RWPE1 (cell line): ENCODE data around the gene BTN3A1.
"Not testable (repeated sequence)": the region's sequence is repeated elsewhere in the genome, so short reads cannot be mapped to it uniquely, and the experiment has no call there.

ENCODE experiments used
- CTCF ChIA-PET: fragments of 350-600 bp; sonication (Branson Sonifier 250); formaldehyde crosslinking; extraction: SDS; loops from one replicate; lab custom pipeline; 2021; lab: Yijun Ruan, JAX
- POLR2A ChIA-PET: fragments of 400-600 bp; formaldehyde crosslinking; extraction: SDS; loops from one replicate; lab custom pipeline; 2020; ENCODE audit warnings: antibody characterized with exemption; ENCODE audit not compliant: low non-redundant PET; lab: Yijun Ruan, JAX
- DNase-seq: peaks from one replicate; pipeline ENCODE4 v3.0.0; 2012; ENCODE audit warnings: low spot score
- H3K27ac ChIP-seq: fragments of 450-650 bp; 2 replicates; pipeline ENCODE4 v1.5.1; 2017
- CTCF ChIP-seq: fragments of 450-650 bp; conservative IDR thresholded peaks from 2 replicates; pipeline ENCODE4 v1.5.1; 2017; ENCODE audit warnings: low read depth, mild to moderate bottlenecking

BTN3A1 gene

DNA sequence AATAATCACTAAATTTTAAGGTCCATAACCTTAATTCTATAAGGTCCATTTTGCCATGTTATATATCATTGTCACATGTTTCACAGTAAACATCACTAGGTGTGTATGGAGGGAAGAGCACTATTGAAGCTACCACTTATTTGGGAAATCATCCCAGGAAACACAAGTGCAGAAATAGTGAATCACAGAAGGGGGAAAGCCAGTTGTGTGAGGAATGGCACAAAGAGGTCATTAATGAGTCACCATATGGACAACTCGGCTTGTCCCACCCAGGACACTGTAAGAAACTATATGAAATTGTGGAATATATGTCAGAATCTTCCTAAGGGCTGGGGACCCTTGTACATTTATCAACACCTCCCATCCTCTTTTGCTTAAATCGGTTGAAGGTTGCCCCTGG, 13.7 kb downstream of the BTN3A1 start:
- ChIA-PET POLR2A (no interaction called here), CTCF (no interaction called here)
- H3K27ac ChIP-seq = no peak overlapping the region
- no peak for DNase-seq
- no peak for TF ChIP-seq CTCF

- CTCF ChIA-PET = no interaction called here
- no peak for DNase-seq
- TF ChIP-seq CTCF = no peak
- POLR2A ChIA-PET = no interaction called here
- H3K27ac ChIP-seq = no peak overlapping the region
Measured at GRCh38 chr6:26416288-26416687, 14.2 kb downstream of the BTN3A1 start.

DNA sequence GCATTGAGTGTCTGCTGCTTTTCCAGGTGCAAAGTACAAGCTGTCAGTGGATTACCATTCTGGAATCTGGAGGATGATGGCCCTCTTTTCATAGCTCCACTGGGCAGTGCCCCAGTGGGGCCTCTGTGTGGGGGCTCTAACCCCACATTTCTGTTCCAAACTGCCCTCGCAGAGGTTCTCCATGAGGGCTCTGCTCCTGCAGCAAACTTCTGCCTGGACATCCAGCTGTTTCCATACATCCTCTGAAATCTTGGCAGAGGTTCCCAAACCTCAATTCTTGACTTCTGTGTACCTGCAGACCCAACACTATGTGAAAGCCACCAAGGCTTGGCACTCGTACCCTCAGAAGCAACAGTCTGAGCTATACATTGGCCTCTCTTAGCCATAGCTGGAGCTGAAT, 16.0 kb downstream of the BTN3A1 start:
- not testable (repeated sequence) for DNase-seq

DNA sequence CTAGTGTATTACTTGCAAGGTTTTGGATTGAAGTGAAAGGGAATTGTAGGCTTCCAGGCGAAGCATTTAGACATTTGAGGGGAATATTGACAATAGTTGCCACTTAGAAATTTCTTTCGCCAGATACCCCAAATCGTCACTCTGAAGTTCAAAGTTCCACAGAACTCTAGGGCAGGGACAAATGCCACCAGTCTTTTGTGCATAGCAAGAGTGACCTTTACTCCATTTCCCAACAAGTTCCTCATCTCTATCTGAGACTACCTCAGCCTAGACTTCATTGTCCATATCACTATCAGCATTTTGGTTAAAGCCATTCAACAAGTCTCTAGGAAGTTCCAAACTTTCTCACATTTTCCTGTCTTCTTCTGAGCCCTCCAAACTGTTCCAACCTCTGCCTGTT, 16.7 kb downstream of the BTN3A1 start:
- H3K27ac ChIP-seq, POLR2A ChIA-PET, CTCF ChIA-PET, DNase-seq: not testable (repeated sequence)

More for the DNA sequence above, 16.0 kb downstream of the BTN3A1 start:
- H3K27ac ChIP-seq, POLR2A ChIA-PET, CTCF ChIA-PET: not testable (repeated sequence)

DNA sequence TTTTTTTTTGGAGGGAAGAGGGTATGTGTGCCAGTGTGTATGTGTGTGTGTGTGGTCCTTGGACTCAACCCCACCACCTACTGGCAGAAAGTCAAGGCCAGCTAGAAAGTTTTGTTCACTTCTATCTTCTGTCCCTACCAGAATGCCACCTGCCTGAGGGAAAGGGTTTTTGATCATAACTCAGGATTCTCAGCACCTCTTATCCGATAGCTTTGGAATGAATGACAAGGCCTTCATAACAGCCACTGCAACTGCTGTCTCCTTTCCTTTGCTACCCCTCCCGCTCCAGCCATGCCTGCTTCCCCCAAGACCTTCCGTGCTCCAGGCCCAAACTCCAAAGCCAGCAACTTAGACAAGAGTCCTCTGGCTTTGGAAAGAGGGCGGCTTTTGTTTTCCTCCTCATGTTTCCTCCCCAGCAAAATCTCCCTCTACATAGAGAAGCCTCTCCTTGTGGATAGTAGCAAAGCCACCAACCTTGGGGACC, 18.7 kb downstream of the BTN3A1 start:
- TF ChIP-seq CTCF = no peak; the same call in 1 of the 2 replicates
- ChIA-PET CTCF (interaction anchor here (0.6 to 1.0 kb wide), 2 partner anchors 28 to 128 kb away, joined by 3 read pairs; no protein-coding TSS in a partner anchor), POLR2A (no interaction called here)
- DNase-seq = peak; percentile 17
- H3K27ac ChIP-seq = peak overlapping the region; percentile 61

GRCh38 chr6:26421259-26422144, 19.4 kb downstream of the BTN3A1 start:
- ChIA-PET CTCF (interaction anchor here (0.6 to 1.0 kb wide), 2 partner anchors 28 to 128 kb away, joined by 3 read pairs; no protein-coding TSS in a partner anchor), POLR2A (no interaction called here)
- DNase-seq = peak; percentile 97
- peak overlapping the region; percentile 77 for H3K27ac ChIP-seq
- TF ChIP-seq CTCF = no peak

DNA sequence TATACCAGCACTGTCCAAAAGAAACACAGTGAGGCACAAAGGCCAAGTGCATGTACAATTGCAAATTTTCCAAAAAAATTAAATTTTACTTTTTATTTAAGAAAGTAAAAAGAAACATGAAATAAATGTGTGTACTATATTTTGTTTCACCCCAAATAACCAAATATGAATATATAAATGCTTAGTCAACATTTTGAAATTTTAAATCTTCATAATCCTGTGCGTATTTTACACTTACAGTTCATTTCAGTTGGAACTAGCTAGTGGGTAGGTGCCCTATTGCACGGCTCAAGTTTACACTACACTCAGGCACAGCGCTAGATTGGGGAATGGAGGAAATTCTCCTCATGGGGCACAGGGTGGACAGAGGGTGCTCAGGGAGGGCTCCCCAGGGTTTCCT, 20.3 kb downstream of the BTN3A1 start:
- POLR2A ChIA-PET = no interaction called here
- DNase-seq = no peak
- TF ChIP-seq CTCF = no peak
- CTCF ChIA-PET = no interaction called here
- H3K27ac ChIP-seq = no peak overlapping the region
